ENCODE measurements around the gene IQSEC1. TPM values are rescaled to one million over a fixed set of nuclear protein-coding genes. Genes with fewer than 3 reads are reported as not detected.

IQSEC1 gene
- total RNA-seq, 1 experiment from 2014 or later = 4.9 TPM

DNA sequence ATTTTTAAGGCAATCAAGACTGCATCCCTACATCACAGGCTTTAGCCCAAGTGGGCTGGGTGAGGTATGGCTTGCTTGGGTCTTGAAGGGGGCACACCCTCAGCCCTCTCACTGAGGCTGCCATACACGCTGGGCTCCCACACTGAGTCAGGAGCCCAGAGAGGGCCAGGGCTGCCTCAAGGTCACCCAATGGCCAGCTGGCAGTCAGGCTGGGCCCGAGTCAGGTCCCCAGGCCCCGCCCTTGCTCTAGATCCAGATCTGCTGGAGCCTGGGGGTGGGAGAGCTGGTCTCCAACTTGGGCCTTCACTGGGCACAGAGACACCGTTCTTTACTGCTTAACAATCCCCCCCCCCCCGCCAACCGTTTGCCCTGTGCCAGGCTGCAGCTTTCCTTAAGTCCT, 88.1 kb downstream of the IQSEC1 start:
- no peak for DNase-seq (ENCODE audit: low read depth)

DNA sequence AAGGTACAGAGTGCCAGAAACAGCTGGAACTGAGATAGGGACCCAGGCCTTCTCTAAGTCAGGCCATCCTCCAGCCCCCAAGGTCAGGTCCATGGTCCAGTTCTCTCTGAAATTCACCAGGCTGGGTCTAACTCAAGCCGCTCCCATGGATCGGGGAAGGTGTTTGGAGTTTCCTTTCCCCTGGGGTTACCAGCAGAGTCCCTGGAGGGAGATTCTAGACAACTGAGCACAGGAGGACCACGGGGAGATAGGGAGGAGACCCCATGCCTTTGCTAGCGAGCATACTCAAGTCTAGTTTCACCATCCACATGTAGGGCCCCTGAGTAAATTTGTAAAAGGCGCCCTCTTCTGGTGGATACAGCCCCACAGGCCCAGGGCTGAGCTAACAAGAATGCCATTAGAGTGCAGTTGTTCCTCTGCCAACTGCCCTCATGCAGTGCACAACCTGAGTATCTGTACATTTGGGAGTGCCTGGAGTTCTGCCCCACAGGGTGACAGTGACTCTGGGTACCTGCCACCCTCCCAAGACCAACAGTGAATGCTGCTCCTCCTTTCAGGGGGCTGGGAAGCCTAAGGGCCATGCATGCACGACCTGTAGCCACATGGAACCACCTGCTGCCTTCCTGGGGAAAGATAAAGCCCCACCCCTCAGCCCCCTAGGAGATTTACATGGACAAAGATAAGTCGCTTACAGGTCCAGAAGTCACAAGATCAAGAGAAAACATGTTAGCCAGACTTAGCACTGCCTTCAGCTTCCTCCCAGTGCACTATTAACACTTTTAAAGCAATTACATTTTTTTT, 89.0 kb downstream of the IQSEC1 start:
- DNase-seq (ENCODE audit: low read depth) = peak; percentile 45

DNA sequence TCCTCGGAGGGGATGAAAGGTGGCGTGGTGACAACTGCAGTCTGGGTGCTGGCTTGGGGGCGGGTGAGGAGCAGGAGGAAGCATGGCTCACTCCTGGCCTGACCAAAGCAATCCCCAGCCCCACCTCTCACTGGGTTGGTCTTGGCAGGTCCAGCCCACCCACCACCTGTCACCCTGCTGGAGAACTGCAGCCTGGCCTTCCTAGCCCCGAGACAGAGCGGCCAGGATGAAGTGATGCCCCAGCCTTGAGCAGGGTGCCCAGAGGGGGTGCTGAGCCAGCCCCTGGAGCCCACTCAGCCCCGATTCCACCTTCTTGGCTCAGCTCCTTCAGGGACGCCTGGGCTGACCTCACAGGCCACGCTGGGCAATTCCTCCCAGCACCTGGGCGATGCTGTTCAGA, 89.9 kb downstream of the IQSEC1 start:
- no peak for DNase-seq (ENCODE audit: low read depth)

DNA sequence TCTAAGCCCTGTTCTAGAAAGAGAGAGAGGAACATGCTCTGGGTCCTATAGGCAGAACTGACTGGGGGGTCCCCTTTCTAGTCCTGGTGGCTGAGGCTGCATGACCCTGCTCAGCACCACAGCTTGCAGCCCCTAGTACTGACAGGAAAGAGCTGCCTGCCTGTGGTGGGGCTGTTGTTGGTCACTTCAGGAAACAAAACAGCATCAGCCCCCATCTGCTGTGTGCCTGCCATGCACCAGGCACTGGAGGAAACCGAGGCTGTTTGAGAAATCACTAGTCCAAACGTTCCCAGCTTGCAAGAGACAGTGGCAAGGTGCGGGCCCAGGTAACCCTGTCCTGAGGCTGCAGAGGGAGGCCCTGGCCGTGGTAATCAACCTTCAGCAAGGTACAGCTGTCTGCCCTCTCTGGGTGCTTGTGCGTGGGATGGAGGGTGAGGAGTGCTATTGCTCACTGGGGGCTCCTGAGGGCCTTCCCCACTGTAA, 90.6 kb downstream of the IQSEC1 start:
- DNase-seq (ENCODE audit: low read depth) = no peak

DNA sequence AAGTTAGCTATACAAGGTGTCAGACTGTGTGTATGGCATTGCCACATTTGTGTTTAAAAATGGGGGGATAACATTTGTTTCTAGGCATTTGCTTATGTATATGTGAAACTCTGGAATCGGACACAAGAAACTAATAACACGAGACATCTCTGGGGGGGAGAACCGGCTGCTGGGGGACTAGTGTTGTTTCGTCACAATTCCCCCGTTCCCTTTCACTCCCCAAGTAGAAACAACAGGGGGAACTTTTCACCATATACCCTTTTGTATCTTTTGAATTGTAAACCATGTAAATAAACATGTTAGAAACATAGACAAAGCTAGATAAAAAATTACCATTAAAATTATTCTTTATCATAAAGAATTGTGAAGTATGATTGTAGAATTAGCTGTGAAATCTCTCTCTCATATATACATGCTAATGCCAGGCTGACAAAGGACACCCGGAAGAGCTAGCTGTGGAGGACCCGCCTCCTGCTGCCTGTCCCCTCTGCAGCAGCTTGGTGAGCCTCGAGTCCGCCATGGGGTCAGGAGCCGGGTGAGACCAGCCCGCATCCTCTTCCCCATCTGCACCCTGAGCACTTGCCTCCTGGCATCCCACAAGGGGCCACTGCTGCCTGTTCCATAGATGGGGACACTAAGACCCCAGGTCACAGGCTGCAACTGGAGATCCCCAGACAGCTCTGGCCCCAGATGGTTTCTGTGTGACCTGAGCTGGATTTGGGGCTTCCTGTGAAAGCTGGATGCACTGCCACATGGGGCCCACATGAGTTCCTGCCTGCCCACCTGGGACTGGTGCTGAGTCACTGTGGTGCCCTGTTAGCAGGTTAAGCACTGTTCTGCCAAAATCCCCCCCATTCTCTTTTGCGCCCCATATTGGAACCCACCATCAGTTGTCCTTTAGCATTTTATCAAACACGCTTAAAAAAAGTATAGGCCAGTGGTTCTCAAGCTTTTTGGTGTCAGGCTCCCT, 91.6 kb downstream of the IQSEC1 start:
- DNase-seq (ENCODE audit: low read depth) = no peak

DNA sequence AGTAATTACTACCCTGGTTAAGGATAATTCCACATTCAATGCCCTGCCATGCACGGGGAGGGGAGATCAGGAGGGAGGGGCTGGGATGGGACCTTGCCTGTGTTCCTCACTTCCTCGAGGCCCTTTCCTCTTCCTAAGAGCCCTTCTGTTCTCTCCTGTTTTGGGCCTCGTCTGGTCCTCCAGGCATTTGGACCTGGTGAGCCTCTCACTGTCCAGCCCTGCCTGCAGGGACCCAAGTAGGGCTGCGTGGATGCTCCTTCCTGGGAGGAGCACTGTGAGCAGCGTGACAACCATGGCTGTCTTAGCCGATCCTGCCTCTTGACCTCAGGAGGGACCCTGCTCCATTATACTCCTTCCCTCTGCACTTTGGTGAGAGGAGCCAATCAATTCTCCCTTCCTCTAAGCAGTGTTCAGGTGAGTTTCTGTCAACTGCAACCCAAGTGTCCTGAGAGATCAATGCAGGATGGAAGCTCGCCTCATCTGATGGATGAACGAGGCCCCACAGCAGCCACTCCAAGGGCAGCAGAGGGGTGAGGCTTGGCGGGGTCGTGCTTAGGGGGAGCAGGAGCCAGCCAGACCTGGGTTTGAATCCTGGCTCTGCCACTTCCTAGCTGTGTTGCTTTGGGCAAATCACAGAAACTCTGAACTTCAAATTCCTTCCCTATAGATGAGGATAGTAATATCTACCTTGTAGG, 92.5 kb downstream of the IQSEC1 start:
- DNase-seq (ENCODE audit: low read depth) = no peak

DNA sequence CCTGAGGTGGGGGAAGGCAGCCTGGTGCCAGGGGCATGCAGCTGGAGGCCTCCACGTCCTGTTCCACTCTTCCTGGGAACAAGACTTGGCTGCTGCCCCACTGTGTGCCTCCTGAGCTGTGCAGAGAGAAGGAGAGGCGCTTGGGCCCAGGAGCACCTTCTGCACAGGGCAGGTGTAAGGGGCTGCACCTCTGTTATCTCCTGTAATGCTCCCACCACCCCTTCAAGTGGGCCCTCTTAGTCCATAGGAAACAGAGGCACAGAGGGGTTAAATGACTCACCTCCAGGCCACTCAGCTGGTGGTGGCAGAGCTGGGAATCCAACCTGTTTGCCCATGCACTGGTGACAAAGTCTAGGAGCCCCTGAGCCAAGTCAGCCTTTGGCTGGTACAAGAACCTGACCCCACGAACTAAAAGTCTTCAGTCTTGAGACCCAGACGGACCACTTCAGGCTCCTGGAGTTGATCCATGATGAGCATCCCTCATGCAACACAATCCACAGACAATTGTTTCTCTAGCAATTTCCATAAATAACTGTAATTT, 93.2 kb downstream of the IQSEC1 start:
- no peak for DNase-seq (ENCODE audit: low read depth)

DNA sequence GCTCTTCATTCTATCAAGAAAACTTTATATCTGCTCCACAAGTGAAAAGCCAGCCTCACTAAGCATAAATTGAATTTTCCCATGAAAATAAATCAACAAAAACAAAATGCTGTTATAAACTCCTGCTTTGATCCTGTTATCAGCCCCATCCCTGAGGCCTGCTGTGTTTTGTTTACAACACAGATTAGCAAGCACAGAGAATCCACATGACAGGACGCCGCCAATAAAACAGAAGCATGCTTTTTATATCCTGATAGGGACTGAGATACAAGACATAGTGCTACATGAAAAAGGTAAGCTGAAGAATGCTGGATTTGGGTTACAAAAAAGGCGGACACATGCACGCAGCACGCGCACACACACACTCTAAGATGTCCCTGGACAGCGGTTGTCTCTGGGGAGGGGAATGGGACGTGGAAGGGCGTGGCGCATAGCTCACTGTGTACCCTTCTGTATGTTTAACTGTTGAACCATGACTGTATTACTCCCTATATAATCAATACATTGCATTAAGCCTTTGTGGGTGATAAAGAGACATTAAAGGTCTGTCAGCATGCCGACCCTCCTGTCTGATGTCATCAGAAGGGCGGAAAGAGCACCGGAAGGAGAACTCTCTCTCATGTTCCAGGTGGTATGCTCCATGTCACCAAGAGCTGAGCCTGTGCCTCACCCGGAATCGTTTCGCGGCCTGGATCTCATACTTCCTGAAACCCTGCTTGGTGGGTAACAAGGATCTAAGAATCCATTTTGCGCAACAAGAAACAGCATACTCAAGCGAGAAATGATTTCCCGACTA, 93.9 kb downstream of the IQSEC1 start:
- no peak for DNase-seq (ENCODE audit: low read depth)

DNA sequence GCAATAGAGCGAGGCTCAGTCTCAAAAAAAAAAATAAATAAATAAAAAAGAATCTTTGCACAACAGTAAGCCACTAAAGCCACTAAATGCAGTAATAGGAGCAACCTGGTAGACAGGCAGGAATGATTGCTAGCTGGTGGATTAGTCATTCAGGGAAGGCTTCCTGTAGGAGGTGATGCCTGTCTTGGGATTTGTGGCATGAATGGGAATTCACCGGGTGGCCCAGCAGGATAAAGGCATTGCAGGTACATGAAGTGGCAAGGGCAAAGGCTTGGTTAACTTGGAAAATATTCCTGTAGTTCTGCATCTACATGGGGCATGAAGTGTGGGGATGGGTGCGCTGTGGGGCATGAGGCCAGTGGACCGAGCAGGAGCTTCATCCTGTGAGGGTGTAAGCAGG, 94.5 kb downstream of the IQSEC1 start:
- no peak for DNase-seq (ENCODE audit: low read depth)

DNA sequence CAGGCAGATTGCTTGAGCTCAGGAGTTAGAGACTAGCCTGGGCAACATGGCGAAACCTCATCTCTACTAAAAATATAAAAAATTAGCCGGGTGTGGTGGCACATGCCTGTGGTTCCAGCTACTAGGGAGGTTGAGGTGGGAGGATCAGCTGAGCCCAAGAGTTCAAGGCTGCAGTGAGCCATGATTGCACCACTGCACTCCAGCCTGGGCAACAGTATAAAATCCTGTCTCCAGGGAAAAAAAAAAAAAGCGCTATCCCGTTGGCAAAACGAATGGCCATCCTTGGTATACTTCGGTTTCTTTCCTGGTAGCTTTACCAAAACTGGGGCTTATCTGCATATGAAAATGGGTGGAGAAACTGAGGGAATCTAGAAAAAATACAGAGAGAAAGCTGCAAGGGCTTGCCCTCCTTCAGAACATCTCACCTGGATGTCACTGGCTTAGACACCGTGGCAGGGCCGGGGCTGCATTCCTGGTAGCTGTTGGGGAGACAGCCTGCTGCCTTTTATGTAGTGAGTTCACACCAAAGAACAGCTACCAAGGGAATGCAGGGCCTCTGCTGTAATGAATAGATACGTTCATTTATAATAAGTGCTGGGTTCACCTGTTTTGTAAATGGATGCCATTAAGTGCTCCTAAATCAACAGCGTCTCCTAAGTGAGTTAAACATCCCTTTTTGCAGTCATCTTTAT, 96.0 kb downstream of the IQSEC1 start:
- no peak for DNase-seq (ENCODE audit: low read depth)

DNA sequence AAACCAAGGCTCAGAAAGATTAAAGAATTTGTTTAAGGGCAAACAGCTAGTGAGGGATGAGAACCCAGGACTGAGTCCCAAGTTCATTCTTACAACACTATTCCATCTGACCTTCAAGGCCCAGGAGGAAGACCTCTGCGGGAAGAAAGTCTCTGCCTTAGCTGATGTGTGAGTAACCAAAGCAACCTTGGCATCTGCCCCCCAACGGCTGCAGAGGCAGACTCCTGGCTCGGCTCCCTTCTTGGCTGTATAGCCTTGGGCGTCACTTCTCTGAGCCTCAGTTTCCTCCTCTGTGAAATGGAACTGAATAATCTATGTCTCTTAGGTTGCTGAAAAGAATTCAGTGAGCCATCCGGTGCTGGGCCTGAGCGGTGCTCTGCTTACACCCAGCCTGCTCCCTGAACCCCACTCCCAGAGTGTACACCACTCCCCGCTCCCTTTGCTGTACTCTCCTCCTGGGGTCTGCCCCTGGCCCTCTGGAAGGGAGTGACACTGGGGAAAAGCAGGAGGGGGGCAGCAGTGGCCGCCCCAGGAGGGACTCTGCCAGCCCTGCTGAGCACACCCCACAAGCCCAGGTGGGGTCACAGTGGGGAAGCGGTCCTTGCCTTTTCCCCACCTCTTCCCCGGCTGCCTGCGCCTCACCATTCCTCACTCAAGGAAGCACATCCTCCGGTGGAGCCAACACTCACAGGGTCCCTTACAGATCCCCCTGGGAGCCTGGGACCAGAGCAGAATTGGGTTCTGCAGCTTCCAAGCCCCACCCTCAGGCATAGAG, 97.3 kb downstream of the IQSEC1 start:
- no peak for DNase-seq (ENCODE audit: low read depth)

DNA sequence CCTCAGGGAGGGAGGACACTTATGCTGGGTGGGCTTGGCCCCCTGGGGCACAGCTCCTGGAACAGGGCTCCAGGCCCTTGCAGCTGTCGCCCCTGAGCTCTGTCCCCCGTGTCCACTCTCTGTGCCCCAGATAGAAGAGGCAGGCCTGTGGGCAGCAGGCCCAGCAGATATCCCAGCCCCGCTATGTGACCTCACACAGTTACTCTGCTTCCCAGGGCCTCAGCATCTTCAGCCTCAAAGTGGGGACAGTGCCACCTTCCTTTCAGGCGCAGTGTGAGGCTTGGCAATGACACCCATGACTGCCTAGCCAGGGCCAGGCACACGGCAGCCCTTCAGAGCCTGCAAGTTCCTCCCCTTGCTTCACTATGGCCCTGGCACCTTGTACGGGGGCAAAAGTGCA, 98.4 kb downstream of the IQSEC1 start:
- DNase-seq (ENCODE audit: low read depth) = no peak

DNA sequence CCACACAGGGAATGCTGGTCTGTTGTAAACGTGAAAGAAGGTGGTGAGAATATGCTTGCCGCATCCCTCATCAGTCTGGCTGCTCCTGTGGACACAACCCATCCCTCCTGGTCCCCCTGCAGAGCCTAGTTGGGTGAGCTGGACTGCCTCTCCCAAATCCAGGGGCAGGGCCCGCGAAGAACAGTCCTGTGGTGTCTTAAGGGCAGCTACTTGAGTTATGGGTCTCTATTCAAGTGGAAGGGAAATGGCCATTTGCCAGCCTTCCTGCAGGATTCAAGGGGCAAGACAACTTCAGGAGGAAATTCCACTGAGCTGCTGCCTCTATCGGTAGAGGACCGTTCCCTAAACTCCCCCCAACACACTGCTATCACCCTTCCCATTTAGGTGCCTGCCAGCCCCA, 98.9 kb downstream of the IQSEC1 start:
- no peak for DNase-seq (ENCODE audit: low read depth)

DNA sequence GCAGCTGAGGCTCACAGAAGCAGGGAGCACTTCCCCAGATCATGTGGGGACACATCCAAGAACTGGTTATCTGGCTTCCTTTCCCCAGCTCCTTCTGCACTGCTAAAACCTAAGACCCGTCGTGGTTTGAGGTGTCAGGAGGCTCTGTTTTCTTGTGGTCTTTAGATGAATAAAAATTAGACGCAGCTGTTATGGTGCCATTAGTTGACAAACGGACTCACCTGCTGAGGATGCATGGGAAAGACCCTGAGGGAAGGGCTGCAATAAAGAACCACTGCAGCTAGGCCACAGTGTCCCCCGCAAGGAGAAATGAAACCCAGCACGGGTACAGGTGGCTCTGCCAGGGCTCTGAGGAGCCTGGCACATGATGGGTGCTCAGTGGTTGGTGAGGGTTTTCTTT, 99.4 kb downstream of the IQSEC1 start:
- DNase-seq (ENCODE audit: low read depth) = no peak

DNA sequence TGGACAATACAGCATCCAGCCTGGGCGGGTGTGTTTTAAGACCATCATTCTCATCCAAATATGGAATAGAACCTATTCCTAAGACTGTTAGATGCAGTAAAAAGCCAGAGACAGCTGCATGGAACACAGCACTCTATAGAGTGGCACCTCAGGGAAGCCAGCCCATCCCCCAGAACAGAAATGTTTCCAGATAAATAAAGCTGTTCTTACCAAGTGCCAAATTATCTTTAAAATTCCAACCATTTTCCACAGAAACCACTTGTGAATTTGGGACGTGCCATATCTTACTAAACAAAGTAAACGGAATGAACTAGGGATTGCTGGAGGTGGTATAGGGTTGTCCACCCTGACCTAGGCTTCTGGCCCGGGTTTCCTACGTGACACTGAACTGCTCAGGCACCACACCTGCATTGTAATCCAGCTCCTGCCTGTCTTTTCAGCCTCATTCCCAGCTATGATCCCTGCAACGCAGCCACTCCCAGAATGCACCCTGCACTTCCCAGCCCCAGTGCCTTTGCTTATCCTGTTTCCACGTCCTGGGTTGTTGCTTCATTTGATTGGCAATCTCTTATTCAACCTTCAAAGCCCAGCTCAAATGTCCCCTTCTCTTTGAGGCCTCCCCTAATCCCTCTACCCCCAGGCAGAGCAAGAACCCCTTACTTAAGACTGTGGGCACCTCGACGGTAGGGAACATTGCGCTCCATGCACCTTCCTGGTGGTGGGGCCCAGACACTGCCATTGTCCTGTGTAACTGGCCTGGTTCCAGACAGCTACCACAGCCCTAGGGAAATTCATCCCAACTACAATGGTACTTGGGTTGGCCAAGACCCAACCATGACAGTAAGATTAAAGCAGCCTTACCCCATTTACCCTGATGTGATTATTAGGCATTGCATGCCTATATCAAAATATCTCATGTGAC, 100.2 kb downstream of the IQSEC1 start:
- no peak for DNase-seq (ENCODE audit: low read depth)

DNA sequence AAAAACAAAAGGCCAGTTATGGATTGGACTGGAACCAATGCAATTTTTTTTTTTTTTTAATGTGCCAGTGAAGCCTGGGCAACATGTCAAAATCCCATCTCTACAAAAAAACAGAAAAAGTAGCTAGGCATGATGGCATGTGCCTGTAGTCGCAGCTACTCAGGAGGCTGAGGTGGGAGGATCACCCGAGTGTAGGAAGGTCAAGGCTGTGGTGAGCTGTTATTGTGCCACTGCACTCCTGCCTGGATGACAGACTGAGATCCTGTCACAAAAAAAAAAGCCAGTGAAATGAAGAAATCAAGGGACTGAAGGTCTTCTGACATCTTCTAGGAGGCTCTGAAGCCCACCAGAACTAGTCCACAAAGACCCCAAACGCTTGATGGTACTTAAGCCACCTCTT, 101.2 kb downstream of the IQSEC1 start:
- no peak for DNase-seq (ENCODE audit: low read depth)

DNA sequence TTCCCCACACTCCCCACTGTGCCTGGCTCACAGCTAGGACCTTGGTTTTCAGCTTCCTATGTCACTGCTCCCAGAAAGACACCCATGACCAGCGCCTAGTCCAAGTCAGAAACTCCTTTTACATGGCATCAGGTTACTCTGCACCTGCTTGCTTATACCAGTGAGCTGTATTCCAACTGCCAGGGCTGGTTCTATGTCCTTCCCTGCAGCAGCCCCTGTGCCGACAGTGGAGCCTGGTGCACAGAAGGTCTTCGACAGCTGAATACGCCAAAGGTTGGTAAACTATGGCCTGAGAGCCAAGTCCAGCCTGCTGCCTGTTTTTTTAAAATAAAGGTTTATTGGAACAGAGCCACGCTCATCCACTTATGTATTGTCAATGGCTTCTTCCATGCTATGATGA, 102.5 kb downstream of the IQSEC1 start:
- DNase-seq (ENCODE audit: low read depth) = no peak

DNA sequence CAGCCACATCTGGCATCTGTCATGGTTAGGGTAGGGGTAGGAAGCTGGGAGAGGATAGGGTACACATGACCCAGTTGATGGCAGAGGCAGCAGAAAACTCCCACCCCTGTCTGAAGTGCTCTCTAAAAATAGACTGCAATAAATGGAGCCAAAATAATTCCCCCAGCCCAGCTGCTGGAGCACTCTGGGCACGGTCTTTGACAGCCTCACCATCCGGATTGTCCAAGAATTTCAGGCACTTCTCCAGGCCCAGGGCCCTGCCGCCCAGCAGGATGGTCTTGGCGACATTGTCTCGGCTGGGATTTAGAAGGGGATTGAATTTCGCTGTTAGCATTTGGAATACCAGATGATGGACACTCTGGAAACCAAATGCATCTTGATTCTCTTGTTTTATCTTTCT, 103.7 kb downstream of the IQSEC1 start:
- no peak for DNase-seq (ENCODE audit: low read depth)

DNA sequence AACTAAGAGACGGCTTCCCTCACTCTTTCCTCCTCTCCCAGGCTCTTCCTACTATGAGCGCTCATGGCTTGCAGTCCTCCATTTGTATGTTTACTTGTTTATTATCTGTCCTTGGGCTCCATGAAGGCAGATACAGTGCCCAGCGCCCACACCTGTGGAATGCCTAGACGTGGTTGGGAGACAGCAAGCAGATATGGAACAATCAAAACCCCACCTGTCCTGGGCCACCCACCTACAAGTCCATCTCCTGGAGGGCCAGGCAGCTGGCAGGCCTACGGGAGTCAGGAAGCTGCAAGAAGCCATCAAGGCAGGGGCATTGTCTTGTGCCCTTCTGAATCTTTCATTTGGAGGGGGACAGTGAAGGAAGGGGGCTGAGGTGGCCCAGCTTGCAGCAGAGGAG, 104.7 kb downstream of the IQSEC1 start:
- DNase-seq (ENCODE audit: low read depth) = no peak

Data from Daoy (cell line).